ENCODE measurements around the gene FLVCR1.

GRCh38 chr1:212938846-212939245 lies 80.8 kb downstream of the FLVCR1 start:
- TF ChIP-seq POLR2A (IDR thresholded peaks at IDR 0.05; ENCODE audit: low read length) (no peak), GATA1 (IDR thresholded peaks at IDR 0.05; ENCODE audit: low read depth, low read length) (no peak)

Measured in erythroblast (primary cell).